Activated CD8-positive, alpha-beta T cell treated with anti-CD3 and anti-CD28 coated beads for 36 hours (primary cell): Measurements from ENCODE around the gene NIF3L1. TPM values are rescaled to one million over a fixed set of nuclear protein-coding genes. Genes with fewer than 3 reads are reported as not detected.

Experiments
- ATAC-seq: fragments of 200-7000 bp; cut with Tn5 transposase; one replicate; pipeline ENCODE4 v1.10.0; 2021; ENCODE audit warnings: mild to moderate bottlenecking, moderate library complexity
- CTCF ChIA-PET: fragments of 350-600 bp; sonication (Branson Sonifier 250); formaldehyde crosslinking; loops from one replicate; lab custom pipeline; 2021; ENCODE audit warnings: antibody characterized with exemption; lab: Charles Lee
- POLR2A ChIA-PET: fragments of 350-600 bp; sonication (Branson Sonifier 250); formaldehyde crosslinking; loops from one replicate; lab custom pipeline; 2021; ENCODE audit warnings: antibody characterized with exemption; lab: Charles Lee
- DNase-seq: peaks from one replicate; pipeline ENCODE4 v3.0.0-alpha.2; 2020
- H3K27ac Mint-ChIP-seq: one replicate; pipeline ENCODE4 v1.8.0; 2021; ENCODE audit warnings: mild to moderate bottlenecking, mixed read lengths
- H3K27me3 Mint-ChIP-seq: one replicate; pipeline ENCODE4 v1.8.0; 2021; ENCODE audit warnings: mixed read lengths
- H3K36me3 Mint-ChIP-seq: one replicate; pipeline ENCODE4 v1.8.0; 2021; ENCODE audit warnings: low read depth, mixed read lengths
- H3K4me1 Mint-ChIP-seq: one replicate; pipeline ENCODE4 v1.8.0; 2021; ENCODE audit warnings: low read depth, mixed read lengths
- H3K4me3 Mint-ChIP-seq: one replicate; pipeline ENCODE4 v1.8.0; 2021; ENCODE audit warnings: mild to moderate bottlenecking, moderate library complexity, mixed read lengths
- H3K9me3 Mint-ChIP-seq: one replicate; pipeline ENCODE4 v1.8.0; 2021; ENCODE audit warnings: mixed read lengths
- CTCF ChIP-seq: fragments of 200-600 bp; IDR thresholded peaks from one replicate; pipeline ENCODE4 v1.8.0; 2022; ENCODE audit warnings: antibody characterized with exemption, mild to moderate bottlenecking
- intact Hi-C: fragments of 100-400 bp; cut with micrococcal nuclease; formaldehyde crosslinking; loops from one replicate; pipeline ENCODE4 v1.10.0; 2022
- total RNA-seq, 2 experiments: library from RNA; stranded (reverse); gene quantifications; one replicate each; pipeline ENCODE4 v1.2.3, GENCODE V29; 2021

Gene NIF3L1
- total RNA-seq, 2 experiments from 2014 or later, result 30.8 to 35.3 TPM

GRCh38 chr2:200851398-200852248 lies 37.5 kb upstream of the NIF3L1 start:
- ATAC-seq (no peak), DNase-seq (no peak)
- Mint-ChIP-seq H3K27ac (peak overlapping the region; percentile 27), H3K4me1 (peaks cover 4% of the 10 kb centered on the region), H3K27me3 (no peaks in the 10 kb centered on the region), H3K9me3 (no peaks in the 10 kb centered on the region), H3K4me3 (no peak overlapping the region), H3K36me3 (peaks cover 52% of the 10 kb centered on the region)
- POLR2A ChIA-PET, result interaction anchor here (0.6 to 2.3 kb wide), 8 partner anchors 7 to 141 kb away, joined by 3 to 10 read pairs (median 4); no protein-coding TSS in a partner anchor
- TF ChIP-seq CTCF, result no peak
- CTCF ChIA-PET, result interaction anchor here (1.1 to 1.4 kb wide), 3 partner anchors 18 to 35 kb away, joined by 3 read pairs; no protein-coding TSS in a partner anchor
- intact Hi-C loops, result no loop called here

GRCh38 chr2:200852605-200853004 lies 36.6 kb upstream of the NIF3L1 start:
- intact Hi-C loops, result no loop called here
- ATAC-seq (no peak), DNase-seq (no peak)
- H3K36me3 Mint-ChIP-seq, result peaks cover 61% of the 10 kb centered on the region
- no peaks in the 10 kb centered on the region for H3K9me3 Mint-ChIP-seq
- CTCF ChIA-PET, result interaction anchor here (1.1 to 1.2 kb wide), 2 partner anchors 19 to 33 kb away, joined by 3 read pairs; no protein-coding TSS in a partner anchor
- H3K27me3 Mint-ChIP-seq, result no peaks in the 10 kb centered on the region
- peak overlapping the region; percentile 3 for H3K27ac Mint-ChIP-seq
- peaks cover 8% of the 10 kb centered on the region for H3K4me1 Mint-ChIP-seq
- POLR2A ChIA-PET, result interaction anchor here (1.0 to 2.3 kb wide), 5 partner anchors 8 to 327 kb away, joined by 3 to 10 read pairs (median 6); no protein-coding TSS in a partner anchor
- no peak overlapping the region for H3K4me3 Mint-ChIP-seq
- TF ChIP-seq CTCF, result no peak

GRCh38 chr2:200856806-200857205 lies 32.4 kb upstream of the NIF3L1 start:
- H3K27me3 Mint-ChIP-seq, result no peaks in the 10 kb centered on the region
- ChIA-PET CTCF (interaction anchor here (1.0 kb wide), 1 partner anchor 278 kb away, joined by 3 read pairs; no protein-coding TSS in a partner anchor), POLR2A (interaction anchor here (0.9 to 5.1 kb wide), 7 partner anchors 12 to 552 kb away, joined by 3 to 33 read pairs (median 4); partner anchors contain the start of gene BZW1)
- intact Hi-C loops, result no loop called here
- H3K27ac Mint-ChIP-seq, result peak overlapping the region; percentile 36
- no peaks in the 10 kb centered on the region for H3K9me3 Mint-ChIP-seq
- TF ChIP-seq CTCF, result no peak
- H3K4me3 Mint-ChIP-seq, result no peak overlapping the region
- H3K4me1 Mint-ChIP-seq, result peaks cover 37% of the 10 kb centered on the region
- DNase-seq (no peak), ATAC-seq (no peak)
- H3K36me3 Mint-ChIP-seq, result peaks cover 84% of the 10 kb centered on the region

GRCh38 chr2:200860092-200860795 lies 28.9 kb upstream of the NIF3L1 start:
- no peaks in the 10 kb centered on the region for H3K9me3 Mint-ChIP-seq
- no peaks in the 10 kb centered on the region for H3K27me3 Mint-ChIP-seq
- H3K27ac Mint-ChIP-seq, result peak overlapping the region; percentile 97
- DNase-seq (peak; percentile 67), ATAC-seq (no peak)
- intact Hi-C loops, result no loop called here
- ChIA-PET CTCF (interaction anchor here (0.5 to 2.0 kb wide), 2 partner anchors 147 to 209 kb away, joined by 4 to 8 read pairs; no protein-coding TSS in a partner anchor), POLR2A (interaction anchor here (0.9 to 5.1 kb wide), 7 partner anchors 11 to 257 kb away, joined by 3 to 33 read pairs (median 13); no protein-coding TSS in a partner anchor)
- peaks cover 79% of the 10 kb centered on the region for H3K36me3 Mint-ChIP-seq
- H3K4me1 Mint-ChIP-seq, result peaks cover 42% of the 10 kb centered on the region
- no peak for TF ChIP-seq CTCF
- peak overlapping the region; percentile 85 for H3K4me3 Mint-ChIP-seq
